GM10248 (cell line): ENCODE data around the gene HS1BP3.

Experiments
- CTCF ChIA-PET: fragments of 300-600 bp; sonication (Branson Sonifier 250); formaldehyde crosslinking; extraction: SDS; loops from one replicate; lab custom pipeline; 2021; ENCODE audit warnings: antibody characterized with exemption; lab: Yijun Ruan, JAX
- POLR2A ChIA-PET: fragments of 350-650 bp; sonication (Branson Sonifier 250); formaldehyde crosslinking; extraction: SDS; loops from one replicate; lab custom pipeline; 2020; ENCODE audit warnings: antibody characterized with exemption; lab: Yijun Ruan, JAX
- DNase-seq: peaks from one replicate; pipeline ENCODE4 v3.0.0; 2012; ENCODE audit errors: extremely low spot score
- CTCF ChIP-seq: IDR thresholded peaks from 2 replicates; pipeline ENCODE4 v1.5.1; 2012; ENCODE audit warnings: mild to moderate bottlenecking, low read depth; ENCODE audit errors: extremely low read depth, missing control alignments, control extremely low read depth

HS1BP3 gene

DNA sequence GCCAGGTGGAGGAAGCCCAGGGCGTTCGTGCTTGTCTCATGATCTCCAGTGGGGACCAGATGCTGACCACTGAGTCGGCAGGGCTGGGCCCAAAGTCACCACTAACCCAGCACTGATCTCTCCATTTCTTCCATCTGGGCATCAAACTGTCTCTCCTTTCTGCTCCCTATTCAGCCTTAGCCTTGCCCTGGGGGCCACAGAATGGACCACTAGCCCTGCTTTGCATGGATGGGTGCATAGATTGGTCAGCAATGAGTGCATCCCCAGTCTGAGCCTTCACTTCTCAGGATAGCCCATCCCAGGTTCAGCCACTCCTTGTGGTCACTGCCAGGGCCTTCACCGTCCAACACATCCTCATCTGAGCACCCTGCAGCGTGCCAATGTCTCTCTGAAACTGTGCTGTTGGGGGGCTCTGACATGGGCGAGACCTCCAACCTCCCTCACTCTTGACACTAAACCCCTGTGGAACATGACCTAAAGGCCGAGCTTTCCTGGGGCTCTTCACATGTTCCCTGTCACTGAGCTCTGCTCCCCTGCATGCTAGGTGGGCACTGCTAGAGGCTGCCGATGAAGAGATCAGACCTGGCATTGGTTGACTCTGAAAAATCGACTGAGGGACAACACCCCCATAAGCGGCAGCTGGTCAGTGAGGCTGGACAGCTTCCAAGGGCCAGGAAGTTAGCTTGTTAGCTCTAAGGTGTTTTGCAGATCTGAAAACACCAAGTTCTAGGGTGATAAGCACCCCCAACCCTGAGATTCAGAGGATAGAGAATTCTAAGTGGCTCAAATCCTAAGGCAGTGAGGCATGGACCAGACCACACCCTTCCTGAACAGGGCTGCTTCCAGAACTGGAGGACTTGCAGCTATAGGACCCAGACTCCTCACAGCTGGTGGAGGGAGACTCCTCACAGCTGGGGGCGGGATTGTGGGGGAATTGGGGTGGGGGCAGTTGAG, 61.7 kb downstream of the HS1BP3 start:
- ChIA-PET CTCF (interaction anchor here (1.0 to 1.8 kb wide), 3 partner anchors 8 to 27 kb away, joined by 3 to 6 read pairs (median 3); no protein-coding TSS in a partner anchor), POLR2A (interaction anchor here (0.8 to 0.9 kb wide), 2 partner anchors 13 to 143 kb away, joined by 3 to 5 read pairs; partner anchors contain the start of gene RHOB)
- no peak for DNase-seq
- TF ChIP-seq CTCF = no peak

- TF ChIP-seq CTCF = no peak
- CTCF ChIA-PET = interaction anchor here (1.0 to 2.6 kb wide), 4 partner anchors 9 to 48 kb away, joined by 3 to 14 read pairs (median 6); no protein-coding TSS in a partner anchor
- no peak for DNase-seq
- POLR2A ChIA-PET = interaction anchor here (1.6 kb wide), 1 partner anchor 139 kb away, joined by 8 read pairs; the partner anchor contains the start of gene RHOB
These were observed 64.9 kb downstream of the HS1BP3 start for GRCh38 chr2:20585710-20586594.

- POLR2A ChIA-PET = interaction anchor here (1.6 kb wide), 1 partner anchor 138 kb away, joined by 8 read pairs; the partner anchor contains the start of gene RHOB
- TF ChIP-seq CTCF = no peak
- no peak for DNase-seq
- CTCF ChIA-PET = interaction anchor here (1.0 to 2.6 kb wide), 4 partner anchors 9 to 49 kb away, joined by 3 to 14 read pairs (median 6); no protein-coding TSS in a partner anchor
These were observed 65.6 kb downstream of the HS1BP3 start for GRCh38 chr2:20585359-20585709.

DNA sequence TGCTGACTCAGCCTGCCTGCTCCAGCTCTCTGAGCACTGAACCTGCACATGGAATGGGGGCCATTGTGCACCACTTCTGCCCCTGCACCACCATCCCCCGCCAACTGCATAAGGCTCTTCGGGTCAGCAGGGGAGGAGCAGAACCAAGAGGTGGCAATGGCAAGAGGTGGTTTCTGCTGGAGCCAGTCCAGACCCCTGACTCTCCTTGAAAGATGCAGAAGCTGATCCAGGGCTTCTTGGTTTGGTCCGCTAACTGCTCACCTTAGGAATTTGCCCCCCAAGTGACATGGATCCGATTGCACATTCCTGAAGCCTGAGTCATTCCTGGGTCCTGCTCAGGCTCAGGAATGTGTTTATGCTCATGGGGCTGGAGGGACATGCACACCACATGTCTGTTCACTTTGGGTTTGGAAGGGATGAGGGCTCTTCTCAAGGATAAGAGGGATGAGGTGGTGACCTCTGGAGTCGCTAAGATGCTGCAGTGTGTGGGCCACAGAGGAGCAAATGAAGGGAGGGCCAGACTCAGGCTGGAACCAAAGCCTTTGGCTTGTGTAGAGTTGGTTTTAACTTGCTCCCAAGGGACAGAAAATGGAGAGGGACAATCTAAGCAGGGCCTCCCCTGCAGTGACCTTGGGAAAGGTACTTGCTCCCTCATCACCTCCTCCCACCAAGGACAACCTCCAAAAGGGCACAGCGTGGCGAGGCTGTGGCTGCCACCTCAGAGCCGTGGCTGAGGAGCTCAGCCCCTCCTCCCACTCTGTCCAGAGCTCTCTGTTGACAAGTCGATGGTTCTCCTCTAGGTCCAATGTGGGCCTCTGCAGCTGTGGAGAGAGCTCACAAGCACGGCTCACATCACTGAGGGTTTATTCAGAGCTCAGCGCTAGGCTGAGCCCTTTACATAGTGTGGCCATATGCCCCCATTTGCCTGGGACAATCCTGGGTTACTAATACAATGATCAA, 66.2 kb downstream of the HS1BP3 start:
- TF ChIP-seq CTCF = no peak
- DNase-seq = no peak
- ChIA-PET CTCF (interaction anchor here (1.0 to 2.6 kb wide), 2 partner anchors 9 to 50 kb away, joined by 3 to 14 read pairs; no protein-coding TSS in a partner anchor), POLR2A (interaction anchor here (1.6 kb wide), 1 partner anchor 138 kb away, joined by 8 read pairs; the partner anchor contains the start of gene RHOB)

GRCh38 chr2:20584045-20584398, 66.9 kb downstream of the HS1BP3 start:
- ChIA-PET POLR2A (interaction anchor here (1.8 kb wide), 1 partner anchor 137 kb away, joined by 8 read pairs; the partner anchor contains the start of gene RHOB), CTCF (no interaction called here)
- DNase-seq = no peak
- no peak for TF ChIP-seq CTCF
